ENCODE measurements around the gene SLFN11.
"Not testable (repeated sequence)": the region's sequence is repeated elsewhere in the genome, so short reads cannot be mapped to it uniquely, and the experiment has no call there.

The SLFN11 gene

GRCh38 chr17:35350493-35350892 is 22.9 kb downstream of the SLFN11 start:
- no peak for DNase-seq

GRCh38 chr17:35345926-35346771 is 27.3 kb downstream of the SLFN11 start:
- DNase-seq, result peak in 5 of 6 experiments; percentile 11 to 38 (median 14)

GRCh38 chr17:35345445-35345925 is 27.9 kb downstream of the SLFN11 start:
- DNase-seq, result peak in 1 of 6 experiments; percentile 4

GRCh38 chr17:35344262-35344661 is 29.2 kb downstream of the SLFN11 start:
- no peak for DNase-seq

GRCh38 chr17:35342276-35342675 is 31.1 kb downstream of the SLFN11 start:
- DNase-seq, result no peak

- DNase-seq, result peak in 3 of 6 experiments; percentile 4 to 29 (median 14)
These were observed 31.9 kb downstream of the SLFN11 start for GRCh38 chr17:35341411-35341992.

- no peak for DNase-seq
These were observed 35.2 kb downstream of the SLFN11 start for GRCh38 chr17:35338230-35338629.

GRCh38 chr17:35337364-35337763 is 36.1 kb downstream of the SLFN11 start:
- DNase-seq, result no peak

GRCh38 chr17:35333578-35333977 is 39.8 kb downstream of the SLFN11 start:
- not testable (repeated sequence) for DNase-seq

- no peak for DNase-seq
These were observed 50.7 kb downstream of the SLFN11 start for GRCh38 chr17:35322749-35323148.

- no peak for DNase-seq
These were observed 57.5 kb downstream of the SLFN11 start for GRCh38 chr17:35315971-35316370.

- no peak for DNase-seq
These were observed 58.1 kb downstream of the SLFN11 start for GRCh38 chr17:35315283-35315682.

GRCh38 chr17:35314415-35315216 is 58.8 kb downstream of the SLFN11 start:
- peak in 1 of 6 experiments; percentile 1 for DNase-seq

GRCh38 chr17:35313875-35314409 is 59.5 kb downstream of the SLFN11 start:
- DNase-seq, result peak in 4 of 6 experiments; percentile 8 to 45 (median 18)

- peak; percentile 80 to 97 (median 87) for DNase-seq
These were observed 60.4 kb downstream of the SLFN11 start for GRCh38 chr17:35312790-35313711.

- DNase-seq, result no peak
These were observed 61.1 kb downstream of the SLFN11 start for GRCh38 chr17:35312346-35312745.

GRCh38 chr17:35309345-35309744 is 64.1 kb downstream of the SLFN11 start:
- not testable (repeated sequence) for DNase-seq

Data from stimulated activated naive CD4-positive, alpha-beta T cell (primary cell).